ENCODE data around the gene CDC42EP4. TPM values are rescaled to one million over a fixed set of nuclear protein-coding genes. Genes with fewer than 3 reads are reported as not detected.

Gene CDC42EP4
- total and polyA plus RNA-seq, 2 experiments from 2014 or later: 4.4 to 19.9 TPM

GRCh38 chr17:73302189-73302588 lies 9.6 kb downstream of the CDC42EP4 start (continued):
- no peak for TF ChIP-seq JUNB (IDR thresholded peaks at IDR 0.05; ENCODE audit: unreplicated experiment)
- no peak for TF ChIP-seq ZNF114 (CRISPR knock-in tag; IDR thresholded peaks at IDR 0.05)
- no peak for TF ChIP-seq POLR2AphosphoS5 (IDR thresholded peaks at IDR 0.05; ENCODE audit: low read depth)
- no peak for TF ChIP-seq ZNF462 (CRISPR knock-in tag; IDR thresholded peaks at IDR 0.05)
- TF ChIP-seq CREB1 (CRISPR knock-in tag; IDR thresholded peaks at IDR 0.05; ENCODE audit: low read depth): no peak

GRCh38 chr17:73301369-73301768 lies 10.4 kb downstream of the CDC42EP4 start:
- no peak overlapping the region for H3K27ac Mint-ChIP-seq
- TF ChIP-seq REST (IDR thresholded peaks at IDR 0.05; ENCODE audit: unreplicated experiment): no peak
- H3K27me3 Mint-ChIP-seq (ENCODE audit: insufficient read depth, low read depth, poor library complexity): peaks cover 8% of the 10 kb centered on the region
- H3K4me1 ChIP-seq (ENCODE audit: insufficient read depth): peaks cover 16% of the 10 kb centered on the region
- H3K27me3 ChIP-seq (ENCODE audit: insufficient read depth): no peaks in the 10 kb centered on the region
- DNase-seq (ENCODE audit: low spot score): no peak
- H3K4me3 ChIP-seq: no peak overlapping the region
- no peak overlapping the region for H3K4me3 Mint-ChIP-seq
- no peak for ATAC-seq
- H3K79me2 ChIP-seq (replicated peaks; ENCODE audit: insufficient read depth): peaks cover 52% of the 10 kb centered on the region
- no peaks in the 10 kb centered on the region for H3K9me3 Mint-ChIP-seq
- no peaks in the 10 kb centered on the region for H3F3A ChIP-seq (replicated peaks; ENCODE audit: low read depth)
- H3K36me3 Mint-ChIP-seq (ENCODE audit: low read depth): no peaks in the 10 kb centered on the region
- no peaks in the 10 kb centered on the region for H3K36me3 ChIP-seq (ENCODE audit: insufficient read depth)
- H4K20me1 ChIP-seq (replicated peaks; ENCODE audit: insufficient read depth): no peaks in the 10 kb centered on the region; the same call in 1 of the 2 replicates
- no peaks in the 10 kb centered on the region for H3K9me2 ChIP-seq (ENCODE audit: insufficient read depth)
- no peak overlapping the region for H2AFZ ChIP-seq
- no peak overlapping the region for H3K4me2 ChIP-seq
- no peak overlapping the region for H3K27ac ChIP-seq (ENCODE audit: low read depth)
- peaks cover 18% of the 10 kb centered on the region for H3K4me1 Mint-ChIP-seq
